Breast epithelium (tissue), 3 donors: ENCODE results near the gene DMXL2.

Experiments used
- CTCF ChIP-seq, 3 donors: fragments of 450-650 bp; IDR thresholded peaks; one replicate each; pipeline ENCODE4 v1.5.1; 2016 to 2017; ENCODE audit warnings: antibody characterized with exemption in 3 of 3, mild to moderate bottlenecking in 3 of 3, moderate library complexity in 3 of 3
- POLR2AphosphoS5 ChIP-seq, 3 donors: sonication (generic); formaldehyde crosslinking; IDR thresholded peaks; one replicate each; pipeline ENCODE4 v1.6.1; 2017; ENCODE audit warnings: antibody characterized with exemption in 3 of 3

GRCh38 chr15:51547656-51548055 lies 74.9 kb downstream of the DMXL2 start:
- TF ChIP-seq CTCF (IDR thresholded peaks at IDR 0.05) (no peak), POLR2AphosphoS5 (IDR thresholded peaks at IDR 0.05) (no peak)
